Body of pancreas (tissue), 4 donors: ENCODE results near the gene RABGEF1.

Experiments used
- CTCF ChIP-seq, 7 experiments: fragments of 450-650 bp in 4 of 7; fragments of 200-600 bp in 3 of 7; sonication (generic) in 3 of 7; IDR thresholded peaks; one replicate each; pipeline ENCODE4 v1.5.1; 2016 to 2019; ENCODE audit warnings: antibody characterized with exemption in 7 of 7
- POLR2A ChIP-seq, 3 donors: fragments of 450-650 bp; IDR thresholded peaks; one replicate each; pipeline ENCODE4 v1.6.1; 2016; ENCODE audit warnings: antibody characterized with exemption in 3 of 3, mild to moderate bottlenecking in 2 of 3

GRCh38 chr7:66837661-66838060 lies 97.1 kb downstream of the RABGEF1 start:
- no peak for TF ChIP-seq CTCF (IDR thresholded peaks at IDR 0.05)
- no peak for TF ChIP-seq POLR2A (IDR thresholded peaks at IDR 0.05)
